Ammon's horn (tissue), 1 donor: ENCODE data around the gene CYP4F8.
"Not testable (repeated sequence)": the region's sequence is repeated elsewhere in the genome, so short reads cannot be mapped to it uniquely, and the experiment has no call there.

Source experiments
- DNase-seq: peaks from one replicate; pipeline ENCODE4 v3.0.0-alpha.2; 2016; ENCODE audit warnings: low spot score

The CYP4F8 gene

GRCh38 chr19:15614507-15615379 lies at the start of gene CYP4F8:
Gene CYP4F8 (plus strand): TSS chr19:15615218. CDS start chr19:15615617, 399 bp downstream.
- no peak for DNase-seq

GRCh38 chr19:15570420-15570819 lies 44.6 kb upstream of the CYP4F8 start:
- DNase-seq: no peak

GRCh38 chr19:15575406-15575805 lies 39.6 kb upstream of the CYP4F8 start:
- DNase-seq: no peak

- no peak for DNase-seq
Measured at GRCh38 chr19:15576526-15577156, 38.4 kb upstream of the CYP4F8 start.

GRCh38 chr19:15577184-15577771 lies 37.7 kb upstream of the CYP4F8 start:
- DNase-seq: no peak

- no peak for DNase-seq
Measured at GRCh38 chr19:15583346-15583745, 31.7 kb upstream of the CYP4F8 start.

GRCh38 chr19:15584095-15584494 lies 30.9 kb upstream of the CYP4F8 start:
- DNase-seq: no peak

- DNase-seq: peak; percentile 74
Measured at GRCh38 chr19:15584541-15585115, 30.4 kb upstream of the CYP4F8 start.

GRCh38 chr19:15587663-15588062 lies 27.4 kb upstream of the CYP4F8 start:
- DNase-seq: peak; percentile 38

- DNase-seq: no peak
Measured at GRCh38 chr19:15588265-15588664, 26.8 kb upstream of the CYP4F8 start.

- DNase-seq: no peak
Measured at GRCh38 chr19:15589760-15590451, 25.1 kb upstream of the CYP4F8 start.

- no peak for DNase-seq
Measured at GRCh38 chr19:15591796-15592195, 23.2 kb upstream of the CYP4F8 start.

- DNase-seq: not testable (repeated sequence)
Measured at GRCh38 chr19:15592506-15592905, 22.5 kb upstream of the CYP4F8 start.

- not testable (repeated sequence) for DNase-seq
Measured at GRCh38 chr19:15593766-15594165, 21.3 kb upstream of the CYP4F8 start.

GRCh38 chr19:15595069-15595468 lies 19.9 kb upstream of the CYP4F8 start:
- no peak for DNase-seq

GRCh38 chr19:15607978-15608925 lies 6.8 kb upstream of the CYP4F8 start:
- DNase-seq: not testable (repeated sequence)

- no peak for DNase-seq
Measured at GRCh38 chr19:15609261-15609660, 5.8 kb upstream of the CYP4F8 start.

- no peak for DNase-seq
Measured at GRCh38 chr19:15612342-15612741, 2.7 kb upstream of the CYP4F8 start.

- no peak for DNase-seq
Measured at GRCh38 chr19:15613338-15613737, 1.7 kb upstream of the CYP4F8 start.

- DNase-seq: no peak
Measured at GRCh38 chr19:15615526-15615925, 508 bp downstream of the CYP4F8 start.

GRCh38 chr19:15616183-15616582 lies 1.2 kb downstream of the CYP4F8 start:
- no peak for DNase-seq
